ENCODE measurements around the gene RWDD4. TPM values are rescaled to one million over a fixed set of nuclear protein-coding genes. Genes with fewer than 3 reads are reported as not detected.

The RWDD4 gene
- polyA plus RNA-seq, 2 of the 4 experiments (the other 2 are of a cell fraction), result 18.7 to 20.4 TPM

DNA sequence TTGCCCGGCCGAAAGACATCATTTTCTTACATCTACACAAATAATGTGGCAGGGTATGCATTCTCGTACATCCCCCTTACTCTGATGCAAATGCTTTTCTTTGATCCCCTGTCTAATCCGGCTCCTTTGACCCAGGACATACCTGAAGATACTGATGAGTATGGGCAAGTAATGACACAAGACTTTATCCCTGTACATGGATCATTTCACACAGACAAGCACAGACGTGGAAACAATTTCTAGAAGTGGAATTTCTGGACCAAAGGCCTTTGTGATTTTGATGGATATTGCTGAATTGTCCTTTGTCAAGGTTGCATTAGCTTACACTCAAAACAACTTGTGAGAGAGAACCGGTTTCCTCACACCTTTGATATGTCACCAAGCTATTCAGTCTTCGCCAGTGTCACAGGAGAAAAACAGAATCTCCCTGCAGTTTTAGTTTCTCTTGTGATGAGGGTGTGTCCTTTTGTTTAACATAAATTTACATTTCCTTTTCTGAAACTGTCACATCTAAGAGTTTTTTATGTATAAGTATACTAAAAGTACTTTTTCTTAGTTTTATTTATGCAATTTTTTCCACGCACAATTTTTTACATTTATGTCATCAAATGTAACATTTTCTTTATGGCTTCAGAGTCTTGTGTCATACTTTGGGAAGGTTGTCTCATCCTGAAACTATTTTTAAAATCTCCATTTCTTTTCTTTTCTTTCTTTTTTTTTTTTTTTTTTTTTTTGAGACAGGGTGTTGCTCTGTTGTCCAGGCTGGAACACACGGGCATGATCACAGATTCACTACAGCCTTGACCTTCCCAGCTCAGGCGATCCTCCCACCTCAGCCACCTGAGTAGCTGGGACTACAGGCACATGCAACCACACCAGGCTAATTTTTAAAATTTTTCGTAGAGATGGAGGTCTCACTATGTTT lies 25.2 kb downstream of the RWDD4 start:
- 79% methylated on average over 11 of the region's 11 CpGs for WGBS (ENCODE audit: missing lambda C conversion rate)
- Histone ChIP-seq H3K9me3 (no peaks in the 10 kb centered on the region), H3K4me3 (no peak overlapping the region), H3K4me1 (peaks cover 21% of the 10 kb centered on the region), H3K27ac (no peak overlapping the region), H3K4me2 (no peak overlapping the region)
- no peak for ATAC-seq
- DNase-seq (ENCODE audit: low read depth in 1 of 2, low spot score in 1 of 2), result no peak
- TF ChIP-seq SMC3 (IDR thresholded peaks at IDR 0.05) (no peak), SREBF2 (IDR thresholded peaks at IDR 0.05) (no peak), JUN (IDR thresholded peaks at IDR 0.05) (no peak), POLR2AphosphoS2 (conservative IDR thresholded peaks at IDR 0.05; ENCODE audit: low read length) (no peak), RCOR1 (IDR thresholded peaks at IDR 0.05; ENCODE audit: low read depth, low read length) (no peak), TP53 (CRISPR knock-in tag; IDR thresholded peaks at IDR 0.05) (no peak), HEYL (CRISPR knock-in tag; IDR thresholded peaks at IDR 0.05) (no peak), PHF8 (IDR thresholded peaks at IDR 0.05; ENCODE audit: borderline replicate concordance, low read depth) (no peak), RFX5 (IDR thresholded peaks at IDR 0.05) (no peak)
- TF ChIP-seq, protein P1, sequence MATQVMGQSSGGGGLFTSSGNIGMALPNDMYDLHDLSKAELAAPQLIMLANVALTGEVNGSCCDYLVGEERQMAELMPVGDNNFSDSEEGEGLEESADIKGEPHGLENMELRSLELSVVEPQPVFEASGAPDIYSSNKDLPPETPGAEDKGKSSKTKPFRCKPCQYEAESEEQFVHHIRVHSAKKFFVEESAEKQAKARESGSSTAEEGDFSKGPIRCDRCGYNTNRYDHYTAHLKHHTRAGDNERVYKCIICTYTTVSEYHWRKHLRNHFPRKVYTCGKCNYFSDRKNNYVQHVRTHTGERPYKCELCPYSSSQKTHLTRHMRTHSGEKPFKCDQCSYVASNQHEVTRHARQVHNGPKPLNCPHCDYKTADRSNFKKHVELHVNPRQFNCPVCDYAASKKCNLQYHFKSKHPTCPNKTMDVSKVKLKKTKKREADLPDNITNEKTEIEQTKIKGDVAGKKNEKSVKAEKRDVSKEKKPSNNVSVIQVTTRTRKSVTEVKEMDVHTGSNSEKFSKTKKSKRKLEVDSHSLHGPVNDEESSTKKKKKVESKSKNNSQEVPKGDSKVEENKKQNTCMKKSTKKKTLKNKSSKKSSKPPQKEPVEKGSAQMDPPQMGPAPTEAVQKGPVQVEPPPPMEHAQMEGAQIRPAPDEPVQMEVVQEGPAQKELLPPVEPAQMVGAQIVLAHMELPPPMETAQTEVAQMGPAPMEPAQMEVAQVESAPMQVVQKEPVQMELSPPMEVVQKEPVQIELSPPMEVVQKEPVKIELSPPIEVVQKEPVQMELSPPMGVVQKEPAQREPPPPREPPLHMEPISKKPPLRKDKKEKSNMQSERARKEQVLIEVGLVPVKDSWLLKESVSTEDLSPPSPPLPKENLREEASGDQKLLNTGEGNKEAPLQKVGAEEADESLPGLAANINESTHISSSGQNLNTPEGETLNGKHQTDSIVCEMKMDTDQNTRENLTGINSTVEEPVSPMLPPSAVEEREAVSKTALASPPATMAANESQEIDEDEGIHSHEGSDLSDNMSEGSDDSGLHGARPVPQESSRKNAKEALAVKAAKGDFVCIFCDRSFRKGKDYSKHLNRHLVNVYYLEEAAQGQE (IDR thresholded peaks at IDR 0.05), result no peak
- TF ChIP-seq, protein P2, sequence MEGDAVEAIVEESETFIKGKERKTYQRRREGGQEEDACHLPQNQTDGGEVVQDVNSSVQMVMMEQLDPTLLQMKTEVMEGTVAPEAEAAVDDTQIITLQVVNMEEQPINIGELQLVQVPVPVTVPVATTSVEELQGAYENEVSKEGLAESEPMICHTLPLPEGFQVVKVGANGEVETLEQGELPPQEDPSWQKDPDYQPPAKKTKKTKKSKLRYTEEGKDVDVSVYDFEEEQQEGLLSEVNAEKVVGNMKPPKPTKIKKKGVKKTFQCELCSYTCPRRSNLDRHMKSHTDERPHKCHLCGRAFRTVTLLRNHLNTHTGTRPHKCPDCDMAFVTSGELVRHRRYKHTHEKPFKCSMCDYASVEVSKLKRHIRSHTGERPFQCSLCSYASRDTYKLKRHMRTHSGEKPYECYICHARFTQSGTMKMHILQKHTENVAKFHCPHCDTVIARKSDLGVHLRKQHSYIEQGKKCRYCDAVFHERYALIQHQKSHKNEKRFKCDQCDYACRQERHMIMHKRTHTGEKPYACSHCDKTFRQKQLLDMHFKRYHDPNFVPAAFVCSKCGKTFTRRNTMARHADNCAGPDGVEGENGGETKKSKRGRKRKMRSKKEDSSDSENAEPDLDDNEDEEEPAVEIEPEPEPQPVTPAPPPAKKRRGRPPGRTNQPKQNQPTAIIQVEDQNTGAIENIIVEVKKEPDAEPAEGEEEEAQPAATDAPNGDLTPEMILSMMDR (IDR thresholded peaks at IDR 0.05), result no peak
- TF ChIP-seq, protein P3, sequence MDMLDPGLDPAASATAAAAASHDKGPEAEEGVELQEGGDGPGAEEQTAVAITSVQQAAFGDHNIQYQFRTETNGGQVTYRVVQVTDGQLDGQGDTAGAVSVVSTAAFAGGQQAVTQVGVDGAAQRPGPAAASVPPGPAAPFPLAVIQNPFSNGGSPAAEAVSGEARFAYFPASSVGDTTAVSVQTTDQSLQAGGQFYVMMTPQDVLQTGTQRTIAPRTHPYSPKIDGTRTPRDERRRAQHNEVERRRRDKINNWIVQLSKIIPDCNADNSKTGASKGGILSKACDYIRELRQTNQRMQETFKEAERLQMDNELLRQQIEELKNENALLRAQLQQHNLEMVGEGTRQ (IDR thresholded peaks at IDR 0.05), result no peak
- CTCF ChIA-PET, result interaction anchor here (1.1 kb wide), 1 partner anchor 23 kb away, joined by 3 read pairs; no protein-coding TSS in a partner anchor
- POLR2A ChIA-PET, result no interaction called here
- FAIRE-seq, result no peak

DNA sequence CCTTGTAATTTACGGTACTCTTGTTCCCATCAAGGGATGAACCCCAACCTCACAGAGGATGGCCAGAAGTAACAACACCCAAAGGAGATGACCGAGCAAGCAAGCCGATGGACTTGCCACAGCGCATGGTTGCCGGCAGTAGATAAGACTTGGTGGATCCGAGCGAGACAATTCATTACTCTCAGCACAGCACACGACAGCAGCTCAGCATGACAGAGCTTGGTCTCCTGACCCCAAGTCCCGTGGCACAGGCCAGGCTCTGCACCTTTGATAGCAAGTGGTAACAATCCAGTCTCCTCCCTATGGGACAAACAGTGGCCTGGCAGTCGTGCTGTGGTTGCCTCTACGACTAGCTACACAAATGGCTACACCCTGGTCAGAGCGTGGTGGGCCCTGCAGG lies 26.3 kb downstream of the RWDD4 start:
- 79% methylated on average over 6 of the region's 12 CpGs for WGBS (ENCODE audit: missing lambda C conversion rate)
- no peak for FAIRE-seq
- Histone ChIP-seq H3K27ac (no peak overlapping the region), H3K9me3 (no peaks in the 10 kb centered on the region), H3K4me3 (no peak overlapping the region), H3K4me2 (no peak overlapping the region), H3K4me1 (peaks cover 10% of the 10 kb centered on the region)
- ATAC-seq, result no peak
- ChIA-PET CTCF (interaction anchor here (1.1 kb wide), 1 partner anchor 22 kb away, joined by 3 read pairs; no protein-coding TSS in a partner anchor), POLR2A (no interaction called here)
- DNase-seq (ENCODE audit: low read depth in 1 of 2, low spot score in 1 of 2), result no peak
- TF ChIP-seq RFX5 (IDR thresholded peaks at IDR 0.05) (no peak), RCOR1 (IDR thresholded peaks at IDR 0.05; ENCODE audit: low read depth, low read length) (no peak), POLR2A (IDR thresholded peaks at IDR 0.05; ENCODE audit: low read length) (no peak), FOXS1 (CRISPR knock-in tag; IDR thresholded peaks at IDR 0.05) (no peak)
- TF ChIP-seq, protein P4, sequence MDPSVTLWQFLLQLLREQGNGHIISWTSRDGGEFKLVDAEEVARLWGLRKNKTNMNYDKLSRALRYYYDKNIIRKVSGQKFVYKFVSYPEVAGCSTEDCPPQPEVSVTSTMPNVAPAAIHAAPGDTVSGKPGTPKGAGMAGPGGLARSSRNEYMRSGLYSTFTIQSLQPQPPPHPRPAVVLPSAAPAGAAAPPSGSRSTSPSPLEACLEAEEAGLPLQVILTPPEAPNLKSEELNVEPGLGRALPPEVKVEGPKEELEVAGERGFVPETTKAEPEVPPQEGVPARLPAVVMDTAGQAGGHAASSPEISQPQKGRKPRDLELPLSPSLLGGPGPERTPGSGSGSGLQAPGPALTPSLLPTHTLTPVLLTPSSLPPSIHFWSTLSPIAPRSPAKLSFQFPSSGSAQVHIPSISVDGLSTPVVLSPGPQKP (IDR thresholded peaks at IDR 0.05; ENCODE audit: low read depth, low read length), result no peak
- TF ChIP-seq, protein P5, sequence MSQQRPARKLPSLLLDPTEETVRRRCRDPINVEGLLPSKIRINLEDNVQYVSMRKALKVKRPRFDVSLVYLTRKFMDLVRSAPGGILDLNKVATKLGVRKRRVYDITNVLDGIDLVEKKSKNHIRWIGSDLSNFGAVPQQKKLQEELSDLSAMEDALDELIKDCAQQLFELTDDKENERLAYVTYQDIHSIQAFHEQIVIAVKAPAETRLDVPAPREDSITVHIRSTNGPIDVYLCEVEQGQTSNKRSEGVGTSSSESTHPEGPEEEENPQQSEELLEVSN (IDR thresholded peaks at IDR 0.05; ENCODE audit: borderline replicate concordance, low read depth), result no peak
